Panc1 (cell line): Measurements from ENCODE around the gene ASTN2. TPM values are rescaled to one million over a fixed set of nuclear protein-coding genes. Genes with fewer than 3 reads are reported as not detected.

Source experiments
- ATAC-seq: fragments of 200-7000 bp; cut with Tn5 transposase; 2 replicates; pipeline ENCODE4 v1.9.1; 2020; ENCODE audit warnings: mild to moderate bottlenecking, moderate library complexity
- BruUV-seq: library from RNA; stranded (reverse); fragments of 400-500 nt; replicated peaks from 2 replicates; lab custom pipeline; 2021; lab: Mats Ljungman, UMichigan
- CTCF ChIA-PET: fragments of 300-600 bp; sonication (Branson Sonifier 250); formaldehyde crosslinking; loops from one replicate; lab custom pipeline; 2022; ENCODE audit warnings: antibody characterized with exemption; lab: Charles Lee
- POLR2A ChIA-PET: fragments of 300-600 bp; sonication (Branson Sonifier 250); formaldehyde crosslinking; loops from one replicate; lab custom pipeline; 2022; ENCODE audit warnings: antibody characterized with exemption; lab: Charles Lee
- DNase-seq: peaks from one replicate; pipeline ENCODE4 v3.0.0-alpha.2; 2010; ENCODE audit warnings: low read depth, low spot score
- H3K27ac ChIP-seq: 2 replicates; pipeline ENCODE4 v1.5.1; 2011; ENCODE audit warnings: mild to moderate bottlenecking, low read length, inconsistent platforms
- H3K27me3 ChIP-seq: fragments of 200-500 bp; sonication (Bioruptor generic); 2 replicates; pipeline ENCODE4 v1.6.0; 2014; ENCODE audit warnings: low read length, inconsistent platforms; ENCODE audit not compliant: control insufficient read depth, insufficient read depth
- H3K36me3 ChIP-seq: fragments of 200-500 bp; sonication (Bioruptor generic); 2 replicates; pipeline ENCODE4 v1.5.1; 2014; ENCODE audit warnings: inconsistent platforms, mild to moderate bottlenecking, low read length, moderate library complexity; ENCODE audit not compliant: control insufficient read depth, insufficient read depth
- H3K4me1 ChIP-seq: 2 replicates; pipeline ENCODE4 v1.5.1; 2011; ENCODE audit warnings: inconsistent platforms, mild to moderate bottlenecking, low read length, moderate library complexity; ENCODE audit not compliant: control insufficient read depth, insufficient read depth
- H3K4me3 ChIP-seq, 2 experiments: 2 replicates each; pipeline ENCODE4 v1.5.1; 2011 to 2012; ENCODE audit warnings: low read depth in 2 of 2, low read length in 2 of 2, mild to moderate bottlenecking in 2 of 2, inconsistent platforms in 1 of 2, moderate library complexity in 1 of 2
- H3K9me3 ChIP-seq: fragments of 200-500 bp; sonication (Bioruptor generic); 2 replicates; pipeline ENCODE4 v1.5.1; 2014; ENCODE audit warnings: low read depth, mild to moderate bottlenecking, inconsistent platforms, low read length, moderate library complexity; ENCODE audit not compliant: control insufficient read depth, insufficient read depth
- CTCF ChIP-seq: fragments of 450-650 bp; IDR thresholded peaks from 2 replicates; pipeline ENCODE4 v1.5.1; 2017; ENCODE audit warnings: mild to moderate bottlenecking
- POLR2AphosphoS5 ChIP-seq: IDR thresholded peaks from 2 replicates; pipeline ENCODE4 v1.6.1; 2012; ENCODE audit warnings: mild to moderate bottlenecking, low read depth, low read length, moderate library complexity
- REST ChIP-seq, 2 experiments: IDR thresholded peaks; 2 replicates each; pipeline ENCODE4 v1.6.1; 2011 to 2012; ENCODE audit warnings: low read depth in 2 of 2, control low read depth in 1 of 2, low read length in 1 of 2, mild to moderate bottlenecking in 1 of 2, moderate library complexity in 1 of 2; ENCODE audit not compliant: insufficient read depth in 1 of 2
- SIN3A ChIP-seq: IDR thresholded peaks from 2 replicates; pipeline ENCODE4 v1.6.1; 2012; ENCODE audit warnings: low read depth, mild to moderate bottlenecking, low read length, moderate library complexity, borderline replicate concordance; ENCODE audit not compliant: insufficient read depth
- TCF7L2 ChIP-seq: IDR thresholded peaks from 2 replicates; pipeline ENCODE4 v1.6.1; 2011; ENCODE audit warnings: mild to moderate bottlenecking, low read depth, low read length, inconsistent platforms
- in situ Hi-C: cut with HindIII; loops from 2 replicates; pipeline ENCODE4 v1.10.0; 2016; ENCODE audit warnings: low sequenced_read_pairs, low pct_unique_long_range_greater_than_20kb
- intact Hi-C: fragments of 100-400 bp; cut with micrococcal nuclease; formaldehyde crosslinking; loops from one replicate; pipeline ENCODE4 v1.10.0; 2022; ENCODE audit not compliant: unreplicated experiment
- total RNA-seq: library from RNA; stranded (reverse); gene quantifications from one replicate; pipeline ENCODE4 v1.2.1, GENCODE V29; 2021; ENCODE audit not compliant: unreplicated experiment

ASTN2 gene
- total RNA-seq, 1 experiment from 2014 or later, result 3.9 TPM

GRCh38 chr9:116700279-116700678 is 714.6 kb downstream of the ASTN2 start:
- BruUV-seq, result no TSS peak
- in situ Hi-C loops, result no loop called here
- H3K27me3 ChIP-seq, result no peaks in the 10 kb centered on the region
- no peak overlapping the region for H3K4me3 ChIP-seq
- ChIA-PET CTCF (no interaction called here), POLR2A (no interaction called here)
- H3K9me3 ChIP-seq, result no peaks in the 10 kb centered on the region
- DNase-seq, result no peak
- H3K27ac ChIP-seq, result no peak overlapping the region
- no peak for ATAC-seq
- intact Hi-C loops, result no loop called here
- TF ChIP-seq SIN3A (no peak), REST (IDR thresholded peaks at IDR 0.05; ENCODE audit: insufficient read depth in 1 of 2, low read depth in 2 of 2, low read length in 1 of 2) (no peak), CTCF (no peak), POLR2AphosphoS5 (no peak), TCF7L2 (no peak)
- no peaks in the 10 kb centered on the region for H3K36me3 ChIP-seq
- H3K4me1 ChIP-seq, result no peaks in the 10 kb centered on the region

- Histone ChIP-seq H3K27me3 (no peaks in the 10 kb centered on the region), H3K9me3 (no peaks in the 10 kb centered on the region), H3K27ac (no peak overlapping the region), H3K36me3 (no peaks in the 10 kb centered on the region), H3K4me1 (no peaks in the 10 kb centered on the region), H3K4me3 (no peak overlapping the region)
- no TSS peak for BruUV-seq
- ChIA-PET CTCF (no interaction called here), POLR2A (no interaction called here)
- no peak for ATAC-seq
- intact Hi-C loops, result no loop called here
- in situ Hi-C loops, result no loop called here
- no peak for DNase-seq
- no peak for TF ChIP-seq CTCF
- no peak for TF ChIP-seq SIN3A
- TF ChIP-seq REST (IDR thresholded peaks at IDR 0.05; ENCODE audit: insufficient read depth in 1 of 2, low read depth in 2 of 2, low read length in 1 of 2), result no peak
- no peak for TF ChIP-seq TCF7L2
- no peak for TF ChIP-seq POLR2AphosphoS5
Measured at GRCh38 chr9:116697887-116698286, 717.0 kb downstream of the ASTN2 start.
